Activated CD4-positive, alpha-beta T cell treated with anti-CD3 and anti-CD28 coated beads, Interleukin-2, Interleukin-6, amounts not matched to agents 100 ng/mL and 50 ng/mL, durations not matched to agents 16 hours and 8 hours (primary cell): Measurements from ENCODE around the gene STK24.

Experiments
- DNase-seq: peaks from one replicate; pipeline ENCODE4 v3.0.0-alpha.2; 2020

The STK24 gene

GRCh38 chr13:98549728-98550317 lies 27.1 kb downstream of the STK24 start:
- peak; percentile 59 for DNase-seq

- no peak for DNase-seq
These were observed 27.7 kb downstream of the STK24 start for GRCh38 chr13:98549006-98549727.

- DNase-seq: no peak
These were observed 28.7 kb downstream of the STK24 start for GRCh38 chr13:98548230-98548629.

GRCh38 chr13:98547455-98547854 lies 29.5 kb downstream of the STK24 start:
- no peak for DNase-seq

- no peak for DNase-seq
These were observed 30.5 kb downstream of the STK24 start for GRCh38 chr13:98546402-98546801.

GRCh38 chr13:98544104-98544710 lies 32.7 kb downstream of the STK24 start:
- no peak for DNase-seq

GRCh38 chr13:98543378-98544103 lies 33.4 kb downstream of the STK24 start:
- DNase-seq: peak; percentile 32

- DNase-seq: peak; percentile 43
These were observed 34.1 kb downstream of the STK24 start for GRCh38 chr13:98542568-98543377.

GRCh38 chr13:98541701-98542203 lies 35.2 kb downstream of the STK24 start:
- DNase-seq: no peak

GRCh38 chr13:98541191-98541590 lies 35.7 kb downstream of the STK24 start:
- DNase-seq: no peak

GRCh38 chr13:98540476-98540875 lies 36.4 kb downstream of the STK24 start:
- DNase-seq: no peak

- DNase-seq: no peak
These were observed 37.2 kb downstream of the STK24 start for GRCh38 chr13:98539666-98540065.

- DNase-seq: no peak
These were observed 38.0 kb downstream of the STK24 start for GRCh38 chr13:98538876-98539275.

GRCh38 chr13:98537740-98538139 lies 39.2 kb downstream of the STK24 start:
- DNase-seq: no peak

- DNase-seq: no peak
These were observed 39.6 kb downstream of the STK24 start for GRCh38 chr13:98537306-98537705.

- DNase-seq: no peak
These were observed 40.2 kb downstream of the STK24 start for GRCh38 chr13:98536729-98537128.

- DNase-seq: no peak
These were observed 41.2 kb downstream of the STK24 start for GRCh38 chr13:98535501-98536354.

GRCh38 chr13:98534821-98535220 lies 42.1 kb downstream of the STK24 start:
- no peak for DNase-seq

GRCh38 chr13:98533912-98534311 lies 43.0 kb downstream of the STK24 start:
- DNase-seq: no peak

GRCh38 chr13:98532254-98532653 lies 44.7 kb downstream of the STK24 start:
- DNase-seq: no peak

GRCh38 chr13:98530217-98530616 lies 46.7 kb downstream of the STK24 start:
- DNase-seq: no peak

- DNase-seq: no peak
These were observed 47.7 kb downstream of the STK24 start for GRCh38 chr13:98529171-98529570.
